Prostate gland (tissue), 2 donors: Measurements from ENCODE around the gene ARHGAP21. TPM values are rescaled to one million over a fixed set of nuclear protein-coding genes. Genes with fewer than 3 reads are reported as not detected.
"Not testable (repeated sequence)": the region's sequence is repeated elsewhere in the genome, so short reads cannot be mapped to it uniquely, and the experiment has no call there.

Source experiments
- DNase-seq: peaks from one replicate; pipeline ENCODE4 v3.0.0-alpha.2; 2019; ENCODE audit warnings: low spot score
- H3K27ac ChIP-seq, 2 donors: fragments of 200-600 bp; sonication (generic); 2 replicates each; pipeline ENCODE4 v1.5.1; 2017 to 2019
- H3K27me3 ChIP-seq: fragments of 200-600 bp; sonication (generic); replicated peaks from 2 replicates; pipeline ENCODE4 v1.5.1; 2019; ENCODE audit not compliant: insufficient read depth
- H3K36me3 ChIP-seq, 2 donors: fragments of 200-600 bp; sonication (generic); 1 replicate in 1 of 2; 2 replicates in 1 of 2; pipeline versions ENCODE4 v1.5.1 to v1.8.1; 2017 to 2019
- H3K4me1 ChIP-seq: fragments of 200-600 bp; sonication (generic); replicated peaks from 2 replicates; pipeline ENCODE4 v1.5.1; 2019
- H3K4me3 ChIP-seq, 2 donors: fragments of 200-600 bp; sonication (generic); 2 replicates each; pipeline ENCODE4 v1.5.1; 2017 to 2019
- H3K9me3 ChIP-seq: fragments of 200-600 bp; sonication (generic); 2 replicates; pipeline ENCODE4 v1.5.1; 2017
- POLR2A ChIP-seq: fragments of 450-650 bp; IDR thresholded peaks from one replicate; pipeline ENCODE4 v1.6.1; 2016; ENCODE audit warnings: antibody characterized with exemption, mild to moderate bottlenecking
- POLR2AphosphoS5 ChIP-seq: sonication (generic); formaldehyde crosslinking; IDR thresholded peaks from one replicate; pipeline ENCODE4 v1.6.1; 2017; ENCODE audit warnings: antibody characterized with exemption
- WGBS: methylation state at CpG from one replicate; pipeline ENCODE4 v1.1.5; 2018; 5-methylcytosine and 5-hydroxymethylcytosine counted together
- intact Hi-C: fragments of 100-400 bp; cut with DNase I; formaldehyde crosslinking; loops from one replicate; pipeline ENCODE4 v1.14.2; 2022
- total RNA-seq, 2 donors: library from RNA; depleted of rRNA; stranded (reverse); fragments of >200 nt; gene quantifications; one replicate each; pipeline ENCODE4 v1.1.0, GENCODE V29; 2016
- TF ChIP-seq, protein P1 (sequence below), 4 experiments: fragments of 200-600 bp in 2 of 4; fragments of 450-650 bp in 2 of 4; sonication (generic) in 2 of 4; IDR thresholded peaks; 1 replicate in 3 of 4; 2 replicates in 1 of 4; pipeline ENCODE4 v1.5.1; 2016 to 2019; ENCODE audit warnings: antibody characterized with exemption in 4 of 4, mild to moderate bottlenecking in 2 of 4, moderate library complexity in 2 of 4

Gene ARHGAP21
- total RNA-seq, 2 donors from 2014 or later, result 42.3 to 44.3 TPM

DNA sequence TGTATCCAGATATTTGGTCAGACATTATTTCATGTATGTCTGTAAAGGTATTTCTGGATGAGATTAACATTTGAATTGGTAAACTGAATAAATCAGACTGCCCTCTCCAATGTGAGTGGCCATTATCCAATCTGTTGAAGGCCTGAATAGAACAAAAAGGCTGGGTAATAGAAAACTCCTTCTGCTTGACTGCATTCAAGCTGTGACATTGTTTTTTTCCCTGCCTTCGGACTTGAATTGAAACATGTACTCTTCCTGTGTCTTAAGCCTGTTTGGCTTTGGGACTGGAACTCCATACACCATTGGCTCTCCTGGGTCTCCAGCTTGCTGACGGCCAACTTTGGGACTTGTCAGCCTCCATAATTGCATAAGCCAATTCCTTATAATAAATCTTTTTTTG lies 36.0 kb upstream of the ARHGAP21 start:
- no peaks in the 10 kb centered on the region for H3K36me3 ChIP-seq
- no peak overlapping the region for H3K27ac ChIP-seq
- H3K27me3 ChIP-seq, result no peaks in the 10 kb centered on the region
- no peaks in the 10 kb centered on the region for H3K4me1 ChIP-seq
- no peak overlapping the region for H3K4me3 ChIP-seq
- TF ChIP-seq, protein P1, sequence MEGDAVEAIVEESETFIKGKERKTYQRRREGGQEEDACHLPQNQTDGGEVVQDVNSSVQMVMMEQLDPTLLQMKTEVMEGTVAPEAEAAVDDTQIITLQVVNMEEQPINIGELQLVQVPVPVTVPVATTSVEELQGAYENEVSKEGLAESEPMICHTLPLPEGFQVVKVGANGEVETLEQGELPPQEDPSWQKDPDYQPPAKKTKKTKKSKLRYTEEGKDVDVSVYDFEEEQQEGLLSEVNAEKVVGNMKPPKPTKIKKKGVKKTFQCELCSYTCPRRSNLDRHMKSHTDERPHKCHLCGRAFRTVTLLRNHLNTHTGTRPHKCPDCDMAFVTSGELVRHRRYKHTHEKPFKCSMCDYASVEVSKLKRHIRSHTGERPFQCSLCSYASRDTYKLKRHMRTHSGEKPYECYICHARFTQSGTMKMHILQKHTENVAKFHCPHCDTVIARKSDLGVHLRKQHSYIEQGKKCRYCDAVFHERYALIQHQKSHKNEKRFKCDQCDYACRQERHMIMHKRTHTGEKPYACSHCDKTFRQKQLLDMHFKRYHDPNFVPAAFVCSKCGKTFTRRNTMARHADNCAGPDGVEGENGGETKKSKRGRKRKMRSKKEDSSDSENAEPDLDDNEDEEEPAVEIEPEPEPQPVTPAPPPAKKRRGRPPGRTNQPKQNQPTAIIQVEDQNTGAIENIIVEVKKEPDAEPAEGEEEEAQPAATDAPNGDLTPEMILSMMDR (IDR thresholded peaks at IDR 0.05), result no peak
- WGBS, result 84% methylated on average over 2 of the region's 2 CpGs
- H3K9me3 ChIP-seq, result no peaks in the 10 kb centered on the region
- intact Hi-C loops, result no loop called here
- DNase-seq, result no peak

DNA sequence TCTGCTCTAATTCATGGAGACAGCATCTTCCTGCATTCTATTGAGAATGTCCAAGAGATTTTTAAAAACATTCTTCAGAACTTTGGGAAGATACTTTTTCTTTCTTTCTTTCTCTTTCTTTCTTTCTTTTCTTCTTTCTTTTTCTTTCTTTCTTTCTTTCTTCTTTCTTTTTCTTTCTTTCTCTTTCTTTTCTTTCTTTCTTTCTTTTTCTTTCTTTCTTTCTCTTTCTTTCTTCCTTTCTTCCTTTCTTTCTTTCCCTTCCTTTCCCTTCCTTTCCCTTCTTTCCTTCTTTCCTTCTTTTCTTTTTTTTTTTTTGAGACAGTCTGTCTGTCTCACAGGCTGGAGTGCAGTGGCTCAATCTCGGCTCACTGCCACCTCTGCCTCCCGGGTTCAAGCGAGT lies 34.6 kb upstream of the ARHGAP21 start:
- H3K4me1 ChIP-seq, H3K27ac ChIP-seq, H3K9me3 ChIP-seq, H3K27me3 ChIP-seq, H3K36me3 ChIP-seq, DNase-seq, H3K4me3 ChIP-seq, intact Hi-C loops: not testable (repeated sequence)
- 95% methylated on average over 3 of the region's 3 CpGs for WGBS

DNA sequence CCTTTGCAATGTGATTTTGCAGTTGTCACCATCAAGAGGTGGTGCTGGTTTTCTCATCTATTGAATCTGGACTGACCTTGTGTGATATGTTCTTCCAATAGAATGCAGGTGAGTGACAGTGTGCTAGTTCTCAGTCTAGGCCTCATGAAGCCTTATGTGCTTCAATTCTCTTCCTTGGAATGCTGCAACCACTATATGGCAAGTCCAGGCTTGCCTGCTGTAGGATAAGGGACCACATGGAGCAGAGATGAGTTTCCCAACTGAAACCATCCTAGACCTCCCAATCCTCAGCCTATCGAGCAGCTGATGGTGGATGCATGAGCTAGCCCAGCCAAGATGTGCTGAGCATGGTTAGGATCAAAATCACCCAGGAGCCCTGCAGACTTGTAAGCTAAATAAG lies 32.6 kb upstream of the ARHGAP21 start:
- 88% methylated on average over 1 of the region's 1 CpG for WGBS

DNA sequence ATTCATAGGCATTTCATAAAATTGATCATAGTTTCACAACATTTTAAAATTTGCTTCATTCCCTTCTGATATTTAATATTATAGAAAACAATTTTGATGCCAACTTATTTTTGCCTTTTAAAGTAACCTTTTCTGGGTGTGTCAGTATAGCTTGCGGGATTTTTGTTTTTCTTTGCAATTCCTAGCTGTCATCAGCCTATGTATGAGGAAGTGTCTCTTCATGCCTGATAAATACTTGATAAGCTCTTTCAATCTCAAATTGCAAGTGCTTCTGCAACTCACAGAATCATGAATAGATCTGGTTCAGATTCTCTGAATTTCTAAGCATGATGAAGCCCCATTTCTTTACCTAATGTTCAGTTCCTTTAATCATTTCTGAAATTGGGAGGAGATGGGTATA lies 28.0 kb upstream of the ARHGAP21 start:
- H3K4me1 ChIP-seq, result no peaks in the 10 kb centered on the region
- intact Hi-C loops, result no loop called here
- no peak for DNase-seq
- no peak overlapping the region for H3K4me3 ChIP-seq
- H3K36me3 ChIP-seq, result no peaks in the 10 kb centered on the region
- WGBS, result 88% methylated on average over 1 of the region's 1 CpG
- no peaks in the 10 kb centered on the region for H3K27me3 ChIP-seq
- TF ChIP-seq, protein P1 (IDR thresholded peaks at IDR 0.05), result no peak
- TF ChIP-seq POLR2AphosphoS5 (no peak), POLR2A (no peak)
- H3K9me3 ChIP-seq, result no peaks in the 10 kb centered on the region
- H3K27ac ChIP-seq, result no peak overlapping the region

More for the DNA sequence above, 32.6 kb upstream of the ARHGAP21 start:
- no peaks in the 10 kb centered on the region for H3K36me3 ChIP-seq
- H3K9me3 ChIP-seq, result no peaks in the 10 kb centered on the region
- TF ChIP-seq POLR2AphosphoS5, result no peak
- TF ChIP-seq, protein P1 (IDR thresholded peaks at IDR 0.05), result no peak
- no peaks in the 10 kb centered on the region for H3K4me1 ChIP-seq
- no peak for DNase-seq
- no peaks in the 10 kb centered on the region for H3K27me3 ChIP-seq
- no peak overlapping the region for H3K27ac ChIP-seq
- intact Hi-C loops, result no loop called here
- no peak overlapping the region for H3K4me3 ChIP-seq

DNA sequence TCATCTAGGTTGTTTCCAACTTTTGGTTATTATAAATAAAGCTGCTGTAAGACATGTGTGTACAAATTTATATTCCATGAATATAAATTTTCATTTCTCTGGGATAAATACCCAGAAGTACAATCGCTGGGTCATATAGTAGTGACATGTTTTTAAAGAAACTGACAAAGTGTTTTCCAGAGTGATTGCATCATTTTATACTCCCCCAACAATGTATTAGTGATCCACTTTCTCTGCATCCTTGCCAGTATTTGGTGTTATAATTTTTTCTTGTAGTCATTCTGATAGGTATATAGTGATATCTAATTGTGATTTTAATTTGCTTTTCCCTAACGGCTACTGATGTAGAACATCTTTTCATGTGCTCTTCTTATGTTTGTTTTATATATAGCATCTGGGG lies 27.0 kb upstream of the ARHGAP21 start:
- Histone ChIP-seq H3K9me3 (no peaks in the 10 kb centered on the region), H3K27ac (no peak overlapping the region), H3K4me1 (no peaks in the 10 kb centered on the region), H3K36me3 (no peaks in the 10 kb centered on the region), H3K4me3 (no peak overlapping the region), H3K27me3 (no peaks in the 10 kb centered on the region)
- DNase-seq, result no peak
- 88% methylated on average over 2 of the region's 2 CpGs for WGBS
- intact Hi-C loops, result no loop called here
- TF ChIP-seq POLR2AphosphoS5, result no peak
- no peak for TF ChIP-seq POLR2A
- TF ChIP-seq, protein P1 (IDR thresholded peaks at IDR 0.05), result no peak
